Mucosa of rectum (tissue), 2 donors: ENCODE measurements around the gene ASTN2.

ENCODE experiments used
- H3K27ac ChIP-seq, 2 donors: one replicate each; pipeline ENCODE4 v1.7.0; 2013; ENCODE audit warnings: inconsistent platforms in 2 of 2, low read depth in 2 of 2, low read length in 2 of 2
- H3K27me3 ChIP-seq, 2 donors: one replicate each; pipeline ENCODE4 v1.7.0; 2013; ENCODE audit warnings: low read length in 2 of 2; ENCODE audit not compliant: control insufficient read depth in 2 of 2, insufficient read depth in 2 of 2
- H3K36me3 ChIP-seq, 2 donors: one replicate each; pipeline ENCODE4 v1.7.0; 2013; ENCODE audit warnings: low read length in 2 of 2; ENCODE audit not compliant: control insufficient read depth in 2 of 2, insufficient read depth in 2 of 2
- H3K4me1 ChIP-seq, 2 donors: one replicate each; pipeline ENCODE4 v1.7.0; 2013; ENCODE audit warnings: low read length in 2 of 2, mild to moderate bottlenecking in 1 of 2; ENCODE audit not compliant: control insufficient read depth in 2 of 2, insufficient read depth in 2 of 2
- H3K4me3 ChIP-seq, 2 donors: one replicate each; pipeline ENCODE4 v1.7.0; 2013; ENCODE audit warnings: low read length in 2 of 2
- H3K9ac ChIP-seq, 2 donors: one replicate each; pipeline ENCODE4 v1.7.0; 2013; ENCODE audit warnings: low read length in 2 of 2, low read depth in 1 of 2, mild to moderate bottlenecking in 1 of 2
- H3K9me3 ChIP-seq, 2 donors: one replicate each; pipeline ENCODE4 v1.7.0; 2013; ENCODE audit warnings: low read length in 2 of 2; ENCODE audit not compliant: control insufficient read depth in 2 of 2
- donor health status: healthy.
- donor health status: Normal muscosa, but diverticular disease.

ASTN2 gene

DNA sequence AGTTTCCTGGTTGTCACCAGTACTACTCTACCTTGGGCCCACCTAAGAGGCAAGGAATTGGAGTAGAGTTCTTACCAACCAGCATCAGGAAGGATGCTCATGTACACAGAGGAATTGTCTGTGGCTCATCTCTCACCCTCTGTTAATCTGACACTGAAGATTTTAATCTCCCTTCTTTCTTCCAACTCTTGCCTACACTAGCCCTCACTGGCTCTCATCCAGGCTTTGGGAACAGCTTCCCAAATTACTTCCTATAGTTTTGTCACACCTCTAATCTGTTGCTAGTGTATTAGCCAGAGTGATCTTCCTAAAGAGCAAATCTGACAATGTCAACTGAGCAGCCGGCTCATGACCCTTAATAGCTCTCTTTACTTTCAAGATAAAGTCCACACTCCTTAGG, 946.5 kb downstream of the ASTN2 start:
- H3K9me3 ChIP-seq: no peaks in the 10 kb centered on the region
- no peaks in the 10 kb centered on the region for H3K4me1 ChIP-seq
- no peaks in the 10 kb centered on the region for H3K36me3 ChIP-seq
- H3K4me3 ChIP-seq: no peak overlapping the region
- H3K27ac ChIP-seq: no peak overlapping the region
- no peak overlapping the region for H3K9ac ChIP-seq
- H3K27me3 ChIP-seq: no peaks in the 10 kb centered on the region

DNA sequence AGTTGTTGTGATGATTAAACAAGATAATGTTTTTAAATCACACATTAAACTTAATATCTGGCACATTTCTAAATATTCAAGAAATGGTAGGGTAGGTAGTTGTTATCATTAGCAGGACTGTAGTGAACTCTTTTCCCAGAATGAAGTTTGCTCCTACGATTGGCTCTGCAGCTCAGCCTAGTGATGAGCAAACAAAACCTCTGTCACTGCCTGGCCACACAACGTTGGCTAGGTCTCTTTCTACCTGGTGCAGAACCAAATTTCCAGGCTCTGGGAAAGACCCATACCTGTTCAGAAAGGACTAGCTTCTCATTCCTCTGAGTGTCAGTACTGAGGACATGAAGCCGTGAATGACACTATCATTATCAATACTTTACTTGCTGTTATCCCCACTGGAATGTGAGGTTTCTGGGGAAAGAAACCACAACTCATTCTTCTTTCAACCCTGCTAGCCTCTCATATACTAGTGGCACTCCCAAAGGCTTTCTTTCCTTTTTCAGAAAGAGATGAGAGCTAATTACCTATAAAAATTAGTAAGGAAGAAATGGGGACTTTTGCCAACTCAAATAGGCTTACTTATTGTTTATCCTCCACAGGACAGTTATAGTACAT, 947.0 kb downstream of the ASTN2 start:
- Histone ChIP-seq H3K9me3 (no peaks in the 10 kb centered on the region), H3K27me3 (no peaks in the 10 kb centered on the region), H3K4me3 (no peak overlapping the region), H3K27ac (no peak overlapping the region), H3K4me1 (no peaks in the 10 kb centered on the region), H3K9ac (no peak overlapping the region), H3K36me3 (no peaks in the 10 kb centered on the region)

DNA sequence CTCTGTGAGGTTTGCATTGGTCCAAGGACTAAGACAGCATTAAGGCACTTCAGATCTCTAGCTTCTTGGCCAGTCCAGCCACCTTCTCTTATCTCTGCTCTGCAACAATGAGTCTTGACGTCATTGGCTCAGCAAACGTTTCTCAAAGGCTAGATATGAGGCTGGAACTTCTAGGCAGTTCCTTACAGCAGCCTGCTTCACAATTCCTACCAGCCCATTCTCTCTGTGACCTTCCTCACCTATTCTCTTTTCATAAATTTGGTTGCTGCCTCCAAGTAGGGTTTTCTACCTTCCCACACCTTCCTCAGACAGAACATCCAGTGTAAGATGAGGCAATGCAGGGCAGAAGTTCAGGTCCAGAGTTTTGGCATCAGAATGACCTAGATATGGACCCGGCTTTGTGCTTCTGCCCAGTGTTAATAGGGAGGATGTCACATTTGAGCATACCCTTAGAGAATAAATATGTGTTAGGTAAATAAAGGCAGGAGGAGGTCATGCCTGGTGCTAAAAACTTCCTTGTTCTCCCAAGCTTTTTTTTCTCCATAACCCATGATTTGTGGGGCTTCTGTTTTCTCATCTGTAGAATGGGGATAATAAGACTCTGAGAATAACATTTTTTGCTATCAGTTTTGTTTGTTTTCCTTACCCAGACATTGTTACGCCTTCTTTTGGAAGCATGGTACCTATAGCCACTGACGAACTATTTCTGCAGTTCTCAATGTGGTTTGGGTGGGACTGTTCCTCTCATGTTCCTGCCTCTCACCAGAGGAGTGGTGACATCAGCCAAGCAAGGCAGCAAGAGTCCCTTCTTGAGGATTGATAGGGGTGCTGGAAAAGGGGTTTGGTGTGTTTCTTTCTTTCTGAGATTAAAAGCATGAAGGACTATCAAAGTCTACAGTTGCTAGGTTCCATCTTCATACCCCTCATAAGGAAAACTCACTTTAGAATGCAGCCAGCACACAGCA, 948.3 kb downstream of the ASTN2 start:
- H3K4me1 ChIP-seq: no peaks in the 10 kb centered on the region
- H3K27me3 ChIP-seq: no peaks in the 10 kb centered on the region
- no peak overlapping the region for H3K27ac ChIP-seq
- H3K9me3 ChIP-seq: no peaks in the 10 kb centered on the region
- no peaks in the 10 kb centered on the region for H3K36me3 ChIP-seq
- no peak overlapping the region for H3K9ac ChIP-seq
- H3K4me3 ChIP-seq: no peak overlapping the region

DNA sequence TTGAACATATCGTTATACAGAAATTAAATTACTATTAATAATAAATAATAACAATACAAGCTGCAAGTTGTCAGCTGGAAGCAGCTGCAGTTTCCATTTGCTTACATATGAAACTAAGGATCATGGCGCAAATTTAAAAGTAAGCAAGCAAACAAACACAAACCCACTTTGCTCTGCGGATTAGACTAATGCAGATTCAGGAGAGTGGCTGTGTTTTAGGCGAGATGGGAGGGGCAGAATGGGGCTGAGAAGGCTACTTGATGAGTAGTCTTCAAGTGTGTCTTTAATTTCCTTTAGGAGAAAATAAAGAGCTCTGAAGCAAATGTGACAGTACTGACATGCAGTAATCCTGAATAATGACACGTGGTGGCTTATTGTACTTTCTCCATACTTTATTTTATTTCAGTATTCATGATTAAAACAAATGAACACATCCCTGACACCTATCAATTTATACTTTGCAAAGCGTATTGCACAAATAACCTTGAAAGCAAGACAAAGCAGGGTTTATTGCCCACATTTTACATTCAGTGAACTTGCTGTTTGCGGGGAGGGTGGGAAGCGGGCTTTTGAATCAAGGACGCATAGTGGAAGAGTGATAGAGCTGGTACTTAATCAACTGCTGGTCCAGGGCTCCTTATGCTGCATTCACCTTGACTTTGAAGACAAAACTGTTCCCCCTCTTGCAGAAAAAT, 949.1 kb downstream of the ASTN2 start:
- no peaks in the 10 kb centered on the region for H3K4me1 ChIP-seq
- H3K4me3 ChIP-seq: no peak overlapping the region
- no peak overlapping the region for H3K27ac ChIP-seq
- H3K9ac ChIP-seq: no peak overlapping the region
- H3K9me3 ChIP-seq: no peaks in the 10 kb centered on the region
- no peaks in the 10 kb centered on the region for H3K27me3 ChIP-seq
- no peaks in the 10 kb centered on the region for H3K36me3 ChIP-seq

DNA sequence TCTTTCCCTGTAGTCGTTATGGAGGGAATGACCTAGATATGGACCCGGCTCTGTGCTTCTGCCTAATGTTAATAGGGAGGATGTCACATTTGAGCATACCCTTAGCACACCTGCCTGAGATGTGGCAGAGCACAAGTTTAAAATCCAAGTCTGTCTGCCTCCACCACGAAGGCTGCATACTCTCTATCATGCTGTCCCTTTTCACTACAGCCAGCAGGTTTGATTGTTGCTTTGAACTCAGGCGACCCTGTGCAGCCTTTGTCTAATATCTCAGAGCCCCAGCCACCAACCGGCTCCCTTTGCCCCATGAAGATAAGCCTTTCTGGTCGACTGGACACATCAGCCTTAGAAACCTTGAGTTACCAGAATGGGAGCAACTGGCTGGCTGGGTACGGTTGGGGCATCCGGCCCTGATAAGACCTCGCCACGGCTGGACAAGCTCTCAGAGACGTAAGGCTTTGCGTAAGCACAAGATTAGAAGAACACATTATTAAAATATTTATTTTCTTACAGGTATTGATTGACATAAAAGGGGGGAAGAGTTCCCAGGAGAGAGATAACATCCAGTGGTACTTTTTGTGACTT, 949.8 kb downstream of the ASTN2 start:
- Histone ChIP-seq H3K9ac (no peak overlapping the region), H3K4me1 (no peaks in the 10 kb centered on the region), H3K4me3 (no peak overlapping the region), H3K9me3 (no peaks in the 10 kb centered on the region), H3K27me3 (no peaks in the 10 kb centered on the region), H3K27ac (no peak overlapping the region), H3K36me3 (no peaks in the 10 kb centered on the region)

DNA sequence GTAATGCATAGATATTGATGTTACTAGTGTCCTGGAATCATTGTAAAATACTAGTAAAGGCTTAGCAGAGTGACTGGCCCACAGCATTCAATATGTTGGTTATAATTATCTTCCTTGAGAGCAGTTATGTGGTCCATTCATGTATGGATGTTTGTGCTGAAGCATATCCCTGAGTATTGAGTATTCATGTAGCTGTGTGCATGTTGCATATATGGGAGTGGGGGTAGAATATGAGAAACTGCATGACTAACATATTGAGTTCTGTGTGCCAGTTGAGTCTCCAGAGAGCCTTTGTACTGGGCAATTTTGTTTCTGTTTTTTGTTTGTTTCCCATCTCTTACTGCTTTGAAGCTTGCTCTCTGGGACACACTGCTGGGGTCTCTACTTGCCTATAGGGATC, 950.4 kb downstream of the ASTN2 start:
- no peak overlapping the region for H3K4me3 ChIP-seq
- no peaks in the 10 kb centered on the region for H3K36me3 ChIP-seq
- no peaks in the 10 kb centered on the region for H3K9me3 ChIP-seq
- no peaks in the 10 kb centered on the region for H3K4me1 ChIP-seq
- H3K9ac ChIP-seq: no peak overlapping the region
- H3K27ac ChIP-seq: no peak overlapping the region
- no peaks in the 10 kb centered on the region for H3K27me3 ChIP-seq

DNA sequence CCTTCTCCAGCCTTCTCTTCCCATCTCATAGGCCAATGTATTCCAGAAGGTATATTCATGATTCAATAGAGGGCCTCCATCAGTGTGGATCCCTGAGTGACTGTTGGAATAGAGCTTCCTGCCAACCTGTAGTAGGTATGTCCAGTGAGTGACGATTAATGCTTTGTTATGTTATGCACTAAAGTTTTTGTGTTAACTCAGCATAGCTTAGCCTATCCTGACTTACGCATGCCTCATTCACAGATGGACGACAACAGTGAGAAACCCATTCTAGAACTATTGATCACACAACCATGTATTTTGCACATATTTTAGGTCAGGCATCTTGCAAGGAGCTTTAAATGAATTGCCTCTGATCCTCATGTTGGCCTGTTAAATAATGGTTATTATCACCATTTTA, 953.2 kb downstream of the ASTN2 start:
- Histone ChIP-seq H3K4me1 (no peaks in the 10 kb centered on the region), H3K27me3 (no peaks in the 10 kb centered on the region), H3K9ac (no peak overlapping the region), H3K36me3 (no peaks in the 10 kb centered on the region), H3K9me3 (peaks cover 0 to under 1% of the 10 kb centered on the region in 2 donors), H3K4me3 (no peak overlapping the region), H3K27ac (no peak overlapping the region)

DNA sequence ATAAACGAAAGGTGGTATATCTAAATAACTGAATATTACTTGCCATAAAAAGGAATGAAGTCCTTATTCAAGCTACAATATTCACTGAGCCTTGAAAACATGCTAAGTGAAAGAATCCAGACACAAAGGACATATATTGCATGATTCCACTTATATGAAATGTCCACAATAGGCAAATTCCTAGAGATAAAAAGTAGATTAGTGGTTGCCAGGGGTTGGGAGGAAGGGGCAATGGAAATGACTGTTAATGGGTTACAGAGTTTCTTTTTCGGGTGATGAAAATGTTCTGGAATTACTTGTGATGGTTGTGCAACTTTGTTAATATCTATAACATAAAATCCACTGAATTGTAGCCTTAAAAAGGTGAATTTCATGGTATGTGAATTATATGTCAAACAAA, 954.8 kb downstream of the ASTN2 start:
- H3K4me3 ChIP-seq: no peak overlapping the region
- no peaks in the 10 kb centered on the region for H3K36me3 ChIP-seq
- no peak overlapping the region for H3K9ac ChIP-seq
- no peak overlapping the region for H3K27ac ChIP-seq
- H3K9me3 ChIP-seq: peaks cover 0 to 5% of the 10 kb centered on the region in 2 donors
- H3K27me3 ChIP-seq: no peaks in the 10 kb centered on the region
- H3K4me1 ChIP-seq: no peaks in the 10 kb centered on the region

DNA sequence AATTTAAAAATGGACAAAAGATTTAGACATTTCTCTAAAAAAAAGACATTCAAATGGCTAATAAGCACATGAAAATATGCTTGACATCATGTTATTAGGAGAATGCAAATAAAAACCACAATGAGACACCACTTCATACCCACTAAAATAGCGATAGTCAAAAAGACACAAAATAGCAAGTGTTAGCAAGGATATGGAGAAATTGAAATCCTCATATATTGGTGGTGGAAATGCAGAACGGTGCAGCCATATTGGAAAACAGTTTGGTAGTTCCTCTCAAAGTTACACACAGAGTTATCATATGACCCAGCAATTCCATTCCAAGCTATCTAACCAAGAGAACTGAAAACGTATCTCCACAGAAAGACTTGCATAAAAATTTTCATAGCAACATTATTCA, 955.3 kb downstream of the ASTN2 start:
- H3K36me3 ChIP-seq: no peaks in the 10 kb centered on the region
- H3K9ac ChIP-seq: no peak overlapping the region
- H3K9me3 ChIP-seq: peaks cover 0 to 5% of the 10 kb centered on the region in 2 donors
- H3K4me3 ChIP-seq: no peak overlapping the region
- no peaks in the 10 kb centered on the region for H3K27me3 ChIP-seq
- no peaks in the 10 kb centered on the region for H3K4me1 ChIP-seq
- H3K27ac ChIP-seq: no peak overlapping the region
